Fibroblast of villous mesenchyme (primary cell): ENCODE data around the gene ETV7. TPM values are rescaled to one million over a fixed set of nuclear protein-coding genes. Genes with fewer than 3 reads are reported as not detected.

ENCODE experiments used
- DNase-seq: peaks from one replicate; pipeline ENCODE4 v3.0.0-alpha.2; 2010; ENCODE audit warnings: low read depth
- H3K4me3 ChIP-seq: 2 replicates; pipeline ENCODE4 v1.5.1; 2011; ENCODE audit warnings: low read depth, mild to moderate bottlenecking, low read length
- CTCF ChIP-seq: IDR thresholded peaks from 2 replicates; pipeline ENCODE4 v1.5.1; 2012; ENCODE audit warnings: low read depth, mild to moderate bottlenecking, low read length; ENCODE audit not compliant: insufficient read depth
- total RNA-seq: library from RNA; depleted of rRNA; stranded (reverse); fragments of >200 nt; gene quantifications from 2 replicates; pipeline ENCODE4 v1.2.3, GENCODE V29; 2012

The ETV7 gene
- total RNA-seq, 1 donor: 0.86 TPM

- DNase-seq: no peak
- no peak overlapping the region for H3K4me3 ChIP-seq
- TF ChIP-seq CTCF: no peak
These were observed 63.3 kb downstream of the ETV7 start for GRCh38 chr6:36324191-36324590.

DNA sequence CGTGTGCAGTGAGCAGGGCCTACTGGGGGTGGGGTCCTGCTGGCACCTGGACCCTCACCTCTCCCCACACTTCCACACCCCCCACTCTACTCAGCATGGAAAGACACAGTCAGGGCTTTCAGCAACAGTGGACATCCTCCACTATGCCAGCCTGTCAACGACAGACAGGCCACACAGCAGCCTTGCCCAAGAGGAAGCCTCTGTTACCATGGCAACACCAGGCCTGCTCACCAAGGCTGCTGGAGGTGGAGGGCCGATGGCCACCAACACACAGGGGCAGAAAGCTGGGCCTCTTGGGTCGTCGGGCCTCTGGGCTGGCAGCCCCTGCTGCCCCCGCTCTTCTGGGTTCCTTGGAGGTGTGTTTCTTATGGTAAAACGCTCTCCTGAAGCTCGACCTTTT, 64.4 kb downstream of the ETV7 start:
- no peak for DNase-seq
- H3K4me3 ChIP-seq: no peak overlapping the region
- no peak for TF ChIP-seq CTCF

DNA sequence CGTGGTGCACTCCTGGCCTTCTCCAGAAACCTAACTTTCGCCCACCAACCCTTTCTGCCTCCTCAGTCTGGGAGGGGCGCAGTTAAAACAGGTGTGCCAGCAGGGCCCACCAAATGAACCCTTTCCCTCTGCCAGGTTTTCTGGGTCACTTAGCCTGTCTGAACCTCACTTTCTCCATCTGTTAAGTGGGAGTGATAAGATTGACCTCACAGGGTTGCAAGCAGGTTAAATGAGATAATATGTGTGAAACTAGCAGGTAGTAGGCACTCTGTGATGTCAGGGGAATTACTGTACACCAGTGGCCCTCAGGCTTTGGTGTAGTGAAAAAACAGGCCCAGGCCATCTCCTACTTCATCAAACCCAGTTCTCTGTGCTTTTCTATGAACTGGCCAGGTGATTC, 64.9 kb downstream of the ETV7 start:
- H3K4me3 ChIP-seq: no peak overlapping the region
- DNase-seq: no peak
- TF ChIP-seq CTCF: no peak

- no peak for DNase-seq
- no peak overlapping the region for H3K4me3 ChIP-seq
- TF ChIP-seq CTCF: no peak
These were observed 67.0 kb downstream of the ETV7 start for GRCh38 chr6:36320475-36320874.

GRCh38 chr6:36319821-36320220, 67.6 kb downstream of the ETV7 start:
- no peak for DNase-seq
- no peak overlapping the region for H3K4me3 ChIP-seq
- no peak for TF ChIP-seq CTCF

DNA sequence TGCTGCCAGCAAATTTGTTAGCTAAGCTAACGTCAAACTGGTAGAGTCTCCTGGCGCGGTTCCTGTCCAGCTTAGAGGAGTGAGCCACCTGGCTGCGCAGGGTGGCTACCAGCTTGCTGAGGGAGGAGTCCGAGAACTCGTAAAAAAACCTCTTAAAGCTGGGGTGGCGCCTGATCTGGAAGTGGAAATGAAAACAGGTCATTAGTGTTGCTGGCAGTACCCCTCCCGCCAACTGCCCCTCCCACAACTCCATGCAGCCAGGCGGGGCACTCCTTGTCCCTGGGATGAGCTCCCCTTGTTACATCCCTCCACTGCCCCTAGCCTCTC, 68.1 kb downstream of the ETV7 start:
- TF ChIP-seq CTCF: no peak
- DNase-seq: no peak
- no peak overlapping the region for H3K4me3 ChIP-seq

DNA sequence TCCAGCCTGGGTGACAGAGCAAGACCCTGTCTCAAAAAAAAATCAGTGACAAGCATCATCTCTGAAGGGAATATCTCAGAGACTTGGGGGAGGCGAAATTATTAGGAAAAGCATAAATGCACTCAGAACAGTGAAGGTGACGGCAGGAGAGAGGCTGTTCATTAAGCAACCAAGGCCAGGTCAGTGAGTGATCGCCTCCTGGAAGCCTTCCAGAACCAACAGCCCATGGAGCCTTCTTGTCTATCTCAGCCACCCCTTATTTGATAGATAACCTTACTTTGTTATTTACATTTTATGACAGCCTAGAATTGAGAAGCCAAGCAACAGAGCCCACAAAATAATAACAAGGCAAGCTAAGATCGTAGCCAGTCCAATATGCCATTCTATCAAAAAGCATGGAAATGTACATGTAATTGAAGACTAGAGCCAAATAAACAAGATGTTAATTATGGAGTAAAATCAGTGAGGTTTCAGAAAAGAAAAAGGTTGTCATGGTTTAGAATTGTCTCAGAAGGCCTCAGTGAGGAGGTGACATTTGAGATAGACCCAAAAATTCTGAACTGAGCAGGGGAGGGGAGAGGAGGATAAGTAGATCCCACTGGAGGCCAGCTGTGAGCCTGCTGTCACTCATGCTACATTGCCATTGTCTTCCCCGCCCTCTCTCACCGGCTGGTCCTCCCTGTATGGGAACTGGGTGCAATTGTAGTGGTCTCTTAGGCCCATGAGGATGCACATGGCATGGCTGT, 68.6 kb downstream of the ETV7 start:
- no peak for TF ChIP-seq CTCF
- no peak for DNase-seq
- no peak overlapping the region for H3K4me3 ChIP-seq
